Measurements from ENCODE around the gene CRADD.
"Not testable (repeated sequence)": the region's sequence is repeated elsewhere in the genome, so short reads cannot be mapped to it uniquely, and the experiment has no call there.

CRADD gene

GRCh38 chr12:93788853-93789252 is 111.7 kb downstream of the CRADD start:
- no peak for DNase-seq

- DNase-seq: no peak
These were observed 112.6 kb downstream of the CRADD start for GRCh38 chr12:93789767-93790166.

GRCh38 chr12:93790472-93791152 is 113.4 kb downstream of the CRADD start:
- no peak for DNase-seq

- no peak for DNase-seq
These were observed 115.8 kb downstream of the CRADD start for GRCh38 chr12:93793007-93793406.

- no peak for DNase-seq
These were observed 116.8 kb downstream of the CRADD start for GRCh38 chr12:93793983-93794382.

GRCh38 chr12:93794738-93795137 is 117.6 kb downstream of the CRADD start:
- DNase-seq: no peak

- DNase-seq: no peak
These were observed 118.2 kb downstream of the CRADD start for GRCh38 chr12:93795352-93795751.

- no peak for DNase-seq
These were observed 119.6 kb downstream of the CRADD start for GRCh38 chr12:93796729-93797128.

- no peak for DNase-seq
These were observed 121.3 kb downstream of the CRADD start for GRCh38 chr12:93798279-93799151.

- DNase-seq: not testable (repeated sequence)
These were observed 124.5 kb downstream of the CRADD start for GRCh38 chr12:93801666-93802065.

GRCh38 chr12:93802293-93802692 is 125.1 kb downstream of the CRADD start:
- DNase-seq: peak; percentile 38

- peak; percentile 38 for DNase-seq
These were observed 125.7 kb downstream of the CRADD start for GRCh38 chr12:93802698-93803423.

- peak; percentile 42 for DNase-seq
These were observed 126.2 kb downstream of the CRADD start for GRCh38 chr12:93803424-93803807.

- DNase-seq: no peak
These were observed 127.4 kb downstream of the CRADD start for GRCh38 chr12:93804392-93805179.

- no peak for DNase-seq
These were observed 128.6 kb downstream of the CRADD start for GRCh38 chr12:93805736-93806141.

GRCh38 chr12:93807354-93807753 is 130.2 kb downstream of the CRADD start:
- no peak for DNase-seq

GRCh38 chr12:93808169-93808899 is 131.2 kb downstream of the CRADD start:
- DNase-seq: no peak

- no peak for DNase-seq
These were observed 135.5 kb downstream of the CRADD start for GRCh38 chr12:93812626-93813025.

GRCh38 chr12:93813186-93813585 is 136.0 kb downstream of the CRADD start:
- no peak for DNase-seq

GRCh38 chr12:93813972-93814821 is 137.0 kb downstream of the CRADD start:
- no peak for DNase-seq

GRCh38 chr12:93818488-93819049 is 141.4 kb downstream of the CRADD start:
- no peak for DNase-seq

Measured in DMS79 (cell line).